SK-N-MC (cell line): ENCODE data around the gene KAZN.

Experiments used
- EZH2 ChIP-seq: fragments of 200-600 bp; sonication (generic); IDR thresholded peaks from one replicate; pipeline ENCODE4 v1.6.1; 2017; ENCODE audit warnings: antibody characterized with exemption
- POLR2AphosphoS5 ChIP-seq: IDR thresholded peaks from 2 replicates; pipeline ENCODE4 v1.6.1; 2012; ENCODE audit warnings: mild to moderate bottlenecking, low read depth, low read length, borderline replicate concordance

GRCh38 chr1:14738235-14738634 lies 139.8 kb downstream of the KAZN start:
- TF ChIP-seq POLR2AphosphoS5: no peak
- no peak for TF ChIP-seq EZH2
